SU-DHL-6 (cell line): Measurements from ENCODE around the gene VPS4A.

Experiments used
- CTCF ChIP-seq: fragments of 200-600 bp; sonication (generic); IDR thresholded peaks from one replicate; pipeline ENCODE4 v1.5.1; 2017; ENCODE audit warnings: antibody characterized with exemption, mild to moderate bottlenecking, low read length, moderate library complexity; ENCODE audit not compliant: insufficient read depth, poor library complexity, severe bottlenecking
- EZH2phosphoT487 ChIP-seq: fragments of 200-600 bp; sonication (generic), shearing (Covaris generic); conservative IDR thresholded peaks from 2 replicates; pipeline ENCODE4 v1.6.1; 2018; ENCODE audit warnings: mild to moderate bottlenecking, antibody characterized with exemption, low read length, moderate library complexity, mixed read lengths

DNA sequence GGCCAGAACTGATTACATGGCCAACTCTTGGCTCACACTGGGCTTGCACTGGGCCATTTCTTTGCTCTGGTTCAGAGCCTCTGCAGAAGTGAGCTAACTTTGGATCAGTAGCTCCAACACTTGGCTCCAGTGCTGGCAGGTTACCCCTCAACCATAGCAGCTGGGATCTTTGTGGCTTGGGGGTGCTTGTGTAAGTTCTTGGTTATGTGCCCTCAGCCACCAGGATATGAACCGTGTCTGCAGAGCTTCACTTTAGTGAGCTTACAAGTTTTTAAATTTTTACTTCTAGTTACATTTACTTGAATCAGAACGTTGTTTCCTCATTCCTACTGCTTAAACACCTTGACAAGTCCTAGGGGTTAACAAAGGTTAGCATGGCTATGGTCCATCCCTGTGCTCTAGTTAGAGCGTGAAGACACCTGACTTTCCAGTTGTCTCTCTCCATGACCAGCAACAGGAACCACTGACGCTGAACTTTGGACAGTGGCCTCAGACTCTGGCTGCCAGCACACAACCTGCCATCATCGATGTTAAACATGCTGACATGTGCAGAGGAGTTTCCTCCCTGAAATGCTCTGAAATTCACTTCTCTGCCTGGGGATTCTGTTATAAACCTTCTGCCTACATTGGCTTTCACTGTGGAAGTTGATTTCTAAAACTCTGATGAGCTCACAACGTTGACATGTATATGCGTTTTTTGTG lies 15.2 kb downstream of the VPS4A start:
- TF ChIP-seq CTCF = no peak
- TF ChIP-seq EZH2phosphoT487 = no peak
